PC-3 (cell line): ENCODE data around the gene RXYLT1.

Experiments
- EZH2 ChIP-seq: fragments of 300-600 bp; sonication (generic); IDR thresholded peaks from one replicate; pipeline ENCODE4 v1.6.1; 2017; ENCODE audit warnings: antibody characterized with exemption, mild to moderate bottlenecking, low read length; ENCODE audit not compliant: unreplicated experiment
- TF ChIP-seq, protein P1 (sequence below): fragments of 300-600 bp; sonication (generic); conservative IDR thresholded peaks from 2 replicates; pipeline ENCODE4 v1.5.1; 2017; ENCODE audit warnings: antibody characterized with exemption, low read depth, mild to moderate bottlenecking, low read length

DNA sequence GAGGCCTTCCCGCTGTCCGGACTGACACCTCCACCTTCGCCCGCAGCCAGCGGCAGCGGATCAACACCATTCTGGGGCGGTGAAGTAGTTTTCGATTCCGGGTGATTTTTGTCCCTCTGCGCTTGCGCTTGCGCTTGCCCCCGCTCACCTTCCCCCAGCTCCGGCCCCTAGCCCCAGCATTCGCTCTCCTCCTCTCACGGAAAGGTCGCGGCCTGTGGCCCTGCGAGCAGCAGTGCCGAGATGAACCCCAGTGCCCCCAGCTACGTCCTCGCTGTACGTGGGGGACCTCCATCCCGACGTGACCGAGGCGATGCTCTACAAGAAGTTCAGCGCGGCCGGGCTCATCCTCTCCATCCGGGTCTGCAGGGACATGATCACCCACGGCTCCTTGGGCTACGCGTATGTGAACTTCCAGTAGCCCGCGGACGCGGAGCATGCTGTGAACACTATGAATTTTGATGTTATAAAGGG, 42.1 kb downstream of the RXYLT1 start:
- TF ChIP-seq, protein P1, sequence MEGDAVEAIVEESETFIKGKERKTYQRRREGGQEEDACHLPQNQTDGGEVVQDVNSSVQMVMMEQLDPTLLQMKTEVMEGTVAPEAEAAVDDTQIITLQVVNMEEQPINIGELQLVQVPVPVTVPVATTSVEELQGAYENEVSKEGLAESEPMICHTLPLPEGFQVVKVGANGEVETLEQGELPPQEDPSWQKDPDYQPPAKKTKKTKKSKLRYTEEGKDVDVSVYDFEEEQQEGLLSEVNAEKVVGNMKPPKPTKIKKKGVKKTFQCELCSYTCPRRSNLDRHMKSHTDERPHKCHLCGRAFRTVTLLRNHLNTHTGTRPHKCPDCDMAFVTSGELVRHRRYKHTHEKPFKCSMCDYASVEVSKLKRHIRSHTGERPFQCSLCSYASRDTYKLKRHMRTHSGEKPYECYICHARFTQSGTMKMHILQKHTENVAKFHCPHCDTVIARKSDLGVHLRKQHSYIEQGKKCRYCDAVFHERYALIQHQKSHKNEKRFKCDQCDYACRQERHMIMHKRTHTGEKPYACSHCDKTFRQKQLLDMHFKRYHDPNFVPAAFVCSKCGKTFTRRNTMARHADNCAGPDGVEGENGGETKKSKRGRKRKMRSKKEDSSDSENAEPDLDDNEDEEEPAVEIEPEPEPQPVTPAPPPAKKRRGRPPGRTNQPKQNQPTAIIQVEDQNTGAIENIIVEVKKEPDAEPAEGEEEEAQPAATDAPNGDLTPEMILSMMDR, result no peak
- no peak for TF ChIP-seq EZH2
